Hematopoietic multipotent progenitor cell treated with erythropoietin and hydrocortisone succinate and interleukin-3 and kit ligand, for 17 days (in vitro differentiated cells): ENCODE results near the gene GMDS.
A peak's percentile ranks its signal among the peaks of the same experiment; 100 is the strongest.

Experiments used
- DNase-seq: peaks from one replicate; pipeline ENCODE4 v3.0.0-alpha.2; 2015; ENCODE audit warnings: low spot score

GMDS gene

GRCh38 chr6:2205396-2205795, 40.0 kb downstream of the GMDS start:
- no peak for DNase-seq

GRCh38 chr6:2204272-2204671, 41.1 kb downstream of the GMDS start:
- no peak for DNase-seq

GRCh38 chr6:2203264-2203663, 42.1 kb downstream of the GMDS start:
- no peak for DNase-seq

- no peak for DNase-seq
These were observed 47.4 kb downstream of the GMDS start for GRCh38 chr6:2197984-2198383.

GRCh38 chr6:2197177-2197671, 48.2 kb downstream of the GMDS start:
- DNase-seq = no peak

- peak; percentile 19 for DNase-seq
These were observed 49.2 kb downstream of the GMDS start for GRCh38 chr6:2196079-2196679.

- no peak for DNase-seq
These were observed 50.8 kb downstream of the GMDS start for GRCh38 chr6:2194643-2195042.

GRCh38 chr6:2193931-2194330, 51.5 kb downstream of the GMDS start:
- DNase-seq = no peak

- no peak for DNase-seq
These were observed 52.4 kb downstream of the GMDS start for GRCh38 chr6:2192976-2193375.

GRCh38 chr6:2191390-2191740, 54.0 kb downstream of the GMDS start:
- no peak for DNase-seq

GRCh38 chr6:2190661-2191389, 54.6 kb downstream of the GMDS start:
- DNase-seq = no peak

GRCh38 chr6:2188856-2189384, 56.5 kb downstream of the GMDS start:
- no peak for DNase-seq

GRCh38 chr6:2188397-2188796, 57.0 kb downstream of the GMDS start:
- DNase-seq = no peak

GRCh38 chr6:2187826-2188225, 57.6 kb downstream of the GMDS start:
- no peak for DNase-seq

- no peak for DNase-seq
These were observed 58.9 kb downstream of the GMDS start for GRCh38 chr6:2186516-2186915.

GRCh38 chr6:2185466-2185865, 59.9 kb downstream of the GMDS start:
- DNase-seq = no peak

GRCh38 chr6:2184700-2185455, 60.5 kb downstream of the GMDS start:
- DNase-seq = no peak

- DNase-seq = no peak
These were observed 61.7 kb downstream of the GMDS start for GRCh38 chr6:2183752-2184151.

GRCh38 chr6:2183246-2183645, 62.2 kb downstream of the GMDS start:
- DNase-seq = no peak

GRCh38 chr6:2182251-2182650, 63.2 kb downstream of the GMDS start:
- no peak for DNase-seq

GRCh38 chr6:2181567-2181966, 63.8 kb downstream of the GMDS start:
- DNase-seq = no peak

- no peak for DNase-seq
These were observed 65.5 kb downstream of the GMDS start for GRCh38 chr6:2179950-2180349.

GRCh38 chr6:2179241-2179640, 66.2 kb downstream of the GMDS start:
- DNase-seq = no peak
